Putamen (tissue), 1 donor: ENCODE data around the gene S100A6.

Source experiments
- DNase-seq: peaks from one replicate; pipeline ENCODE4 v3.0.0-alpha.2; 2016; ENCODE audit warnings: low spot score

Gene S100A6

DNA sequence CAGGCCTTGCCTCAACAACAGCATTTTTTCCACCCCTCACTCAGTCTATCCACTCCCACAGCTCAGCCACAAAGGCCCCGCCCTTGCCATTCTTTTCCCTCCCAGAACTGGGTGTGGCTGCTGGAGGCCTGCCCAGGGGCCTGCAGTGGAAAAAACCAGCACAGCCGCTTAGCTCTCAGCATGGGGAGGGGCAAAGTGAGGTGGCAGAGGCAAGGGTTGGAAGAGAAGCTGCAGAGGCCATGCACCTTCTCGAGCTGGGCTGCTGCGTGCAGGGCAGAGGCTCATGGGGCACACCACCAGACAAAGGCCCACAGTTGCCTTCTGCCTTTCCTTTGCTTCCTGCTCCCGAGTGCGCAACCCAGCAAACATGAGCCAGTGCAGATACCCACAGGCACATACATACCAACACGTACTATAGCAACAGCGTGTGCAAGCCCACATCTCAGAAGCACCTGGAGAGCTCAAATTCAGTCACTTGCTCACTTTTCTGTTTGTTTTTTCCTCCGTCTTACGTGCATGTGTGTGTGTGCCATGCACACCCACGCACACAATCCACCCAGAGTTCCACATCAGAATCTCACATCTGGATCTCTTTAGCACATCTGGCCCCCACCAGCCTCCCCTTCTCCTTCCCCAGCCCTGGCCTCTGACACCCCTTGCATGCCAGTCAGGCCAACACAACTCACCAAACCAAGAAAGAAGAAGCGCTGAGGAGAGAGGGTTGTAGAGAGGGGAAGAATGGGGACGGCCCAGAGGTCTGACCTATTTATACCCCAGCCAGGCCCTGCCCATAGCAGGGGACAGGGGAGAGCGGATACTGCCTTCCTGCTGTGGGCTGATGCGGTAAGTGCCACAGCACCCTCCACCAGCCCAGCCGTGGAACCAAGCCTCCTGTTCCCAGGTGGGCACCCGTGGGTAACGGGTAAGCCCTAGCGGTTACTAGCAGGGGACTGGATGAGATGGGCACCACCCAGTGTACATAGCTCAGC is 9.6 kb upstream of the S100A6 start, which contains the start of gene S100A4:
Gene S100A4, minus strand, starts transcription at position 740 of the 989 bp plus-strand sequence. CDS start 1,012 bp downstream, outside the sequence.
- peak; percentile 53 for DNase-seq

DNA sequence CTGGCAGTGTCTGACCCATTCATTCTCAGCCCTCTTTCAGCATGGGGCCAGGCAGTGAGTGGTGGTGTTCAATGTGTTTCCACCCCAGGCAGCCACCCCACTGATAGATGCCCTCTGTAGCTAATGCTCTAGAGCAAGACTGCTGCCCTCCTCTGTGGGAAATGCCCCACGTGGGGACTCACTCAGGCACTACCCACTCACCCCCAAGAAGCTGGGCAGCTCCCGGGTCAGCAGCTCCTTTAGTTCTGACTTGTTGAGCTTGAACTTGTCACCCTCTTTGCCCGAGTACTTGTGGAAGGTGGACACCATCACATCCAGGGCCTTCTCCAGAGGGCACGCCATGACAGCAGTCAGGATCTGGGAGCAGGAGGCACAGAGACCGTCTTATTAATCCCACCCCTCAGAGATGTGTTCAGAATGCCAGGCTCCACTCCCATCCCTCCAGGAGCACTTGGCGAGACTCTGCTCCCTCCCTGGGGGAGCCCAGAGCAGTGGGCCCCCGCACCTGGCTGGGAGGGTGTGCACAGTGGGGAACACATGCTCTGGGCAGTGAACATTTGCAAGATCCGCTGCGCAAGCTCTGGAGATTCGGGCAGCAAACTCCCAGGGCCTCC is 8.8 kb upstream of the S100A6 start:
- no peak for DNase-seq

DNA sequence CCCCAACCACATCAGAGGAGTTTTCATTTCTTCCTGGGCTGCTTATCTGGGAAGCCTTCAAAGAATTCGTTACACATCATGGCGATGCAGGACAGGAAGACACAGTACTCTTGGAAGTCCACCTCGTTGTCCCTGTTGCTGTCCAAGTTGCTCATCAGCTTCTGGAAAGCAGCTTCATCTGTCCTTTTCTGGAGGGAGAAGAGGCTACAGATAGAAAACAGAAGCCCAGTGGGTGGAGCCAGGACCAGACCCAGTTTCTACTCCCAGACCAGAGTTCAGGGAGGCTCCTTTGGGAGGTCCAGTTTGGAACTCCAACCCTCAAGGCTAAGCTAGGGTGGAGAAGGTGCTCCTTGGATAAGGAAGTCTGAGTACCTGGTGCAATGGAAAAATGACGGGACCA is 7.9 kb upstream of the S100A6 start:
- no peak for DNase-seq

DNA sequence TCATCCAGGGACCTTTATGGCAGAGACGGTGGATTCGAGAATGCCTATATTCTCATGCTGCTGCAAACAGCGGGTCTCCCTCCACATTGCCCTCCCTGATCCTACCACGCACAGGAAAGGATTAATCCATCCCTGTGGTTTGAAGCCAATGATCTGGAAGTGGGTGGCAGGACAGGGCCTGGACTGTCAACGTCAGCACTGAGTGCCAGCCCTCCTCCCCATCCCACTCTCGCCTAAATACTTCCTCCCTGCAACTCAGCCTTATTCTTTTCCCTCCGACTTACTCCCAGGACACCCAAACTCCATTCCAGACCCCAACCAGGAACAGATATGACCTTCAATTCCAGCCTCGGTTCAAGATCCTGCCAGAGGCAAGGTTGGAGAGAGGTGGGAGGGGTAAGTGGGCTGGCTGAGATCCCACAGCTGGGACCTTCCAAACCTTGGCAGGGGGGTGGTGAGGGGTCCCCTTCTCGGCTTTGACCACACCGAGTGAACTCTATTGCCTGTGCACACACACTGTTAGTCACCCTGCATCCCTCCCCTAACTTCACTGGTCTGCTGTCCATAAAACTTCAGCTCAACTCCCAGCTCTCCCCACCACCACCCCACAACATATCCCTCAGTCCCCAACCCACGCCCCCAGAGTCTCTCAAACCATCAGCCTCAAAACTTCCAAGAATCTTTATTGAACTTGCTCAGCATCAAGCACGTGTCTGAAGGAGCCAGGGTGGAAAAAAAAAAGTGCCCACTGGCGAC is 7.3 kb upstream of the S100A6 start:
- no peak for DNase-seq

GRCh38 chr1:153541641-153542590 is 6.1 kb upstream of the S100A6 start:
- DNase-seq = no peak

DNA sequence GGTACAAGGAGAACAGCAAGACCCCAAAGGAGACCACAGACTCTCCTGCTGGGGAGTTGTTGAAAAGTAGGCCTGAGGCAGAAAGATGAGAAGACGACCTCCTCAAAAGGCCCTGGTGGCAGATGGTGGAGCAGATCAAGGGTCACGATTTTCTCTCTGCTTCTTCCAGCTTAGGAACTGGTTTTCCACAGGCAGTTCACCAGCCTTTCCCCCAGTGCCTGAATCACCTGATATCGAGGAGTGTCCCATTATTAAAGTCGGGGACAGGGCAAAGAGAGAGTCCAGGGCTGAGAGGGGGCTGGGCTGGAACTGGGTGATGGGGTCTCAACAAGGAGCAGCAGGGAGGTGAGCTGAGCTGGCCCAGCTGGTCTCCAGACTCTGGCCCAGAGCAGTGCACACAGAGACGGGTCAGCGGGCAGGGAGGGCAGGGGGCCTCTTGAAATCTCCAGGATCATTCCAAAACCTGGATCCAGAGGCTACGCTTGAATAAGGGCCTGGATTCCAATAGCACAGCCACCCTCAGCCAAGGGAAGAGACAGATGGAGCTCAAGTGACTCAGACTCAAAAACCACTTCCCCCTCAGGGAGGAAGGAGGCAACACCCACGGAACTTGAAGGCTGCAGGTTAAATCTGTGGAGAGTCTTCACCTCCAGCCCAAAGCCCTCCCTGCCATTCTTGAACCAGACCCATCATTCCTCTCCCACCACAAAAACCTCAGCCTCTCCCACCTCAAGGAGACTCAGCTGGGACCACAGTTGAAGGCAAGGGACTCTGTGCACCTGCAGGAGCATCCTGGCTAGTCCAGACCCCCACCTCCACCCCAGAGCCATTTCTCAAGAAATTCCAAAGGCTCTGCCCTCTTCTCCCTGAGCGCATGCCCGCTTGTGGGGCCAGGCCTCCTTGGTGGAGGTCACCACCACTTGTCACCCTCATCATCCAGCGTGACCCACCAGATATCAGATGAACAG is 4.9 kb upstream of the S100A6 start, which contains the start of gene S100A5:
Gene S100A5, minus strand, starts transcription at position 541 of the 968 bp plus-strand sequence. CDS start 743 bp downstream, outside the sequence.
- DNase-seq = no peak

- DNase-seq = no peak
These were observed 3.8 kb upstream of the S100A6 start for GRCh38 chr1:153539395-153540093.

DNA sequence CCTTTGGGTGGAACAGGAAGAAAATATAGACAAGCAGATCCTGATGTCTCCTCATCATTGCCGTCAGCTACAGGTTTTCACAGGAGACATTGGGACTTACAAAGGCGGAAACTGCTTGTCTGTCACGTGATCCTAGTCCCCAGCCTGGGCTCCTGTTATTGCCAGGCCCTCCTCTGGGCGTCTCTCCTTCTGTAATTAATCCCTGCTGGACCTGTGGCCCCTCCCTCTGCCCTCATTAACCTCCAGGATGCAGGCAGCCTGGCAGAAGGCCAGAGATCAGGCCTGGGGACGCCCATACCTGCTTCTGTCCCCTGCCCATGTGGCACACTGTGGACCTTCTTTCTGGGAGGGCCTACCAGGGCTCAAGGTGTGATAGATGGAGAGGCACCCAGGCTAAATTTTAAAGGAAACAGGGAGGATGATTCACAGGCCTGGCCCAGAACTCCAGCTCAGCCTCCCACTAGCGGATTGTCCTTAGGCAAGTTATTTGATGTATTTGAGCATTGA is 2.6 kb upstream of the S100A6 start:
- no peak for DNase-seq

GRCh38 chr1:153537376-153537730 is 1.6 kb upstream of the S100A6 start:
- DNase-seq = no peak

DNA sequence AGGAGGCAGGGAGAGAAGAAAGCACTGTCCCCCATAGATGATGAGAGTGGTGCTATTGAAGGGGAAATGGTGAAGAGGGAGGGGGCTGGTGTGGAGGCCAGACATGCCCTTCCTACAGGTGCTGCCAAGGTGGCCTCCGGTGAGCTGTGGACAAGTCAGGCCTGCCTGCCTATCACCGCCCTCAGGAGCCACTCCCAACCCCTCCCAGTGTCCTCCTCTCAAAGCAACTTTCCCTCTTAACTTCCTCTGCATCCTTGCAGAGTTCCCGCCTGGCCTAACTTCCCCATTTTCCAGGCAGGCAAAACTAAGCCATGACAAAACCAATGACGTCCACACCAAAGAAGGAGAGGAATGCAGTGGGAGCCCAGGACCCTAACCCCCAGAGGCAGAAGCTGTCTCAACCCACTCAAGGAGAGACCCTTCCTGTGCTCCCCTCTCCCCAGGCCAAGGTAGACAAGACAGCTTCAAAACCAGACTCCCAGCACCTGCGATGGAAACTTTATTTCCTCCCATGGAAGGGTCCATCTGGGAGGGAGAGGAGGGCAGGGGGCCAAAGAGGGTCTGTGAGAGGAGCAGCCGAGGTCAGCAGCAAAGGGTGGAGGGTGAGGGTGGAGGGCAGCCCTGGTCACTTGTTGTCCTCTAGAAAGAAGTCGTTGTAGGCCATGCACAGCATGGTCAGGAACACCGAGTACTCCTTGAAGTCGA is 1.0 kb upstream of the S100A6 start:
- DNase-seq = no peak

- peak; percentile 50 for DNase-seq
These were observed 350 bp upstream of the S100A6 start for GRCh38 chr1:153536012-153536670.

DNA sequence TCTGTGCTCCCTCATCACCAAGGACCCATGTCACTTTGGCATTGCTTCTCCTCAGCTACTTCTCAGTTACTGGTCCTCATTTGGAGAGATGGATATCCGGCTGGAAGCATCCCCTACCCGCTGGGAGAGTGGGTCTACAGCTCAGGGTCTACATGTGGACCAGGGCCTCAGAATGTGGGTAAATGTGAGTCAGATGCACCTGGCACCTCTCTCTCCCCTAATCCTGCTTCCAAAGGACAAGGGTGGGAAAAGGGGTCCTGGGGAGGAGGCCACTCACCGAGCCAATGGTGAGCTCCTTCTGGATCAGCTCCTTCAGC is 908 bp downstream of the S100A6 start:
- DNase-seq = no peak

- no peak for DNase-seq
These were observed 1.4 kb downstream of the S100A6 start for GRCh38 chr1:153534226-153534924.

- no peak for DNase-seq
These were observed 2.0 kb downstream of the S100A6 start for GRCh38 chr1:153533689-153534201.

- peak; percentile 74 for DNase-seq
These were observed 2.8 kb downstream of the S100A6 start for GRCh38 chr1:153532769-153533599.

DNA sequence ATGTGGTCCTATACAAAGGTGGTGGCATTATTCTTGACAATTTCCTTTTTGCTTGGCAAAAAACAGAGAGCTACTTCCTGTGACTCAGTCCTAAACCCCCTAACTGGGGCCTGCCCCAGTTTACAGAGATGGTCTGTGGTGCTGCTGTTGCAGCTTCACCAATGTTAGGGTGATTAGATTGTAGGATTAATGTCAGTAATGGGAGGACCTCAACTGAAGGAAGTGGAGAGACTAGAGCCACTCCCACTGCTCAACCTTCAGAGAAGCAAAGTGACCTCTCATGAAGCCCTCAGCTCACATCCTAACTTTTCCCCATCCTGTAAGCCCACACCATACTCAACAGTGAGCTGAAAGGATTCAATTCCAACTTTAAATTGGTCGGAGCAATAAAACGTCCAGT is 3.6 kb downstream of the S100A6 start:
- DNase-seq = no peak
